LNCAP (cell line): ENCODE results near the gene GLIS1.

Source experiments
- TF ChIP-seq, protein P1 (sequence below): fragments of 450-650 bp; IDR thresholded peaks from 2 replicates; pipeline ENCODE4 v1.5.1; 2017; ENCODE audit warnings: mild to moderate bottlenecking

The GLIS1 gene

DNA sequence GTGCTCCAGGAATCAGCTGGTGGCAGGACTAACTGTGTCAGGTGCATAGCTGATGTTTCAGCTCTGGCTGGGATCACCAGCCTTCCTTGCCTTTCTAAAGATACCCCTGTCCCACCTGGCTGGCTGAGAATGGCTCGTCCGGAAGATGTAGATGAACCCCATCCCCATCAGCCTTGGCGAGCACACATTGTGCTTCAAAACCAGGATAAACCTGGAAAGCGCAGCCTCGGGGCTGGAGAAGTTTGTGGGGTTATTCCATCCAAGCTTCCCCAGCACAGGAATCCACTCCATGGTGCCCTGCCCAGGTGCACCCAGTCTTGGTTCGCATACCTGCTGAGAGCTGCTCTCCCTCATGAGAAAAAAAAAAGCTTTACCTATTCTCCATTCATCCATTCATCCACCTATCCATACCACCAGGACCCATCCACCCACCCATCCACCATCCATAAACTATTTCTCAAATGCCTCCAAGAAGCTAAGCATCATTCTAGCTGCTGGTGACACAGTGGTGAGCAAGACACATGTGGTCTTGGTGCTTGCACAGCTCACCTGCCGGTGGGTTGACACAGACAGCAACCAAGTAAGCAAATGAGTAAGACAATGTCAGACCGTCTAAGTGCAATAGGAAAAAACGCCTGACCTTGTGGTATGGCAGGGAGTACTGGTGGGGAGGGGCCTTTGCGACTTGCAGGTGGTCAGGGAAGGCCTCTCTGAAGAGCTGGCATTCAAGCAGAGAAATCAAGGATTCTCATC, 185.8 kb downstream of the GLIS1 start:
- TF ChIP-seq, protein P1, sequence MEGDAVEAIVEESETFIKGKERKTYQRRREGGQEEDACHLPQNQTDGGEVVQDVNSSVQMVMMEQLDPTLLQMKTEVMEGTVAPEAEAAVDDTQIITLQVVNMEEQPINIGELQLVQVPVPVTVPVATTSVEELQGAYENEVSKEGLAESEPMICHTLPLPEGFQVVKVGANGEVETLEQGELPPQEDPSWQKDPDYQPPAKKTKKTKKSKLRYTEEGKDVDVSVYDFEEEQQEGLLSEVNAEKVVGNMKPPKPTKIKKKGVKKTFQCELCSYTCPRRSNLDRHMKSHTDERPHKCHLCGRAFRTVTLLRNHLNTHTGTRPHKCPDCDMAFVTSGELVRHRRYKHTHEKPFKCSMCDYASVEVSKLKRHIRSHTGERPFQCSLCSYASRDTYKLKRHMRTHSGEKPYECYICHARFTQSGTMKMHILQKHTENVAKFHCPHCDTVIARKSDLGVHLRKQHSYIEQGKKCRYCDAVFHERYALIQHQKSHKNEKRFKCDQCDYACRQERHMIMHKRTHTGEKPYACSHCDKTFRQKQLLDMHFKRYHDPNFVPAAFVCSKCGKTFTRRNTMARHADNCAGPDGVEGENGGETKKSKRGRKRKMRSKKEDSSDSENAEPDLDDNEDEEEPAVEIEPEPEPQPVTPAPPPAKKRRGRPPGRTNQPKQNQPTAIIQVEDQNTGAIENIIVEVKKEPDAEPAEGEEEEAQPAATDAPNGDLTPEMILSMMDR: no peak

DNA sequence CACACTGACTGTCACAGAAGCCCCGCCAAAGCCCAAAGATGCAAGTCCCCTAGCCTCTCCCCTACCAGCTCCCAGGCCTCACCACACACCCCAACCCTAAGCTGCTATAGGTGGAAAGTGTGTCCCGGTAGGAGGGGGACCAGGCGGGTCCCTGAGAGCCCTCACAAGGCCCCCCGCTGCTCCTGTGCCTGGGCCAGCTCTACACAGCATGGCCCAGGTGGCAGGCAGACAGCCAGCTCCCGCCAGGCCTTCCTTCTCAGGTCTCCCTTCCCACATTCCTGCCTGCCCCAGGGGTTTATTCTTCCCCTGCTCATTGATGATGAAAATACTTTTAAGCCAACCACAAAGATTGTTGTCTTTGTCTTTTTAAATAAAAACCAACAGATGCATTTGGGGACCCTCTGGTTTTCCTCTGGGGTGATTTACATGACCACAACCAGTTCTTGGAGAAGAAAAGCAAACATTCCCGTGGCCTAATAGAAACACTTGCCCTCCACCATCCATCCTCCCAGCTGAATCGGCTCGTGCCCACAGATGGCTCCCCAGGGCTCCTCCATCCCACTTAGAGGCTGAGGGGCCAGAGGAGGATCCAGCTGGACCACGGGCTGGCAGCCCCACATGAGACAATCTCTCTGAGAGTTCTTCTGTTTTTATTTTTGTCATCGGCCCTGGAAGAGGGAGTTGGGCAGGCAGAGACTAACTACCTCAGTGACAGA, 186.7 kb downstream of the GLIS1 start:
- TF ChIP-seq, protein P1: no peak

DNA sequence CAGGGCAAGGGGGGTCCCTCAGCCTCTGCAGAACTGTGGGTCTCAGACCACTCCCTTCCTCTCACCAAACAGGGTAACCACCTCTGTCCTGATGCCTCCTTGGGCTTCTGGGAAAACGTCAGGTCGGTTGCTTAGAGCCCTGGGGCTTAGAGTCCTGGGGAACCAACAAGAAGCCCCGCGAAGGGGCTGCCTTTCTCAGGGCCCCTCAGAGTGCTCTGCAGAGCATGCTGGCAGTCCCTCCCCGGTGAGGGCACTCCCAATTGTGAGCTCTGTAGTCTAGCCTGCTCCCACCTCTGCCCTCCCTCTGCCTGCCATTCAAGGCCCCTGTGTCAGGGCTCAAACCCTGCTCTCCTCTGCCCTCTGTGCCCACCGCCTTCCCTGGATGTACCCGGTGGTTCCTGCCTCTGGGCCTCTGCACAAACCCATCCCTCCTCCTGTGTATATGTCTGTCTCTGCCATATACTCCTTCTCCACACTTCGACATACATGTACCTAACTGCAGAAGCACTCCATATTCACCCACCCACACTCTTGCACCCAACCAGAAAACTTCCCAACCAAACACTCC, 187.5 kb downstream of the GLIS1 start:
- TF ChIP-seq, protein P1: no peak

DNA sequence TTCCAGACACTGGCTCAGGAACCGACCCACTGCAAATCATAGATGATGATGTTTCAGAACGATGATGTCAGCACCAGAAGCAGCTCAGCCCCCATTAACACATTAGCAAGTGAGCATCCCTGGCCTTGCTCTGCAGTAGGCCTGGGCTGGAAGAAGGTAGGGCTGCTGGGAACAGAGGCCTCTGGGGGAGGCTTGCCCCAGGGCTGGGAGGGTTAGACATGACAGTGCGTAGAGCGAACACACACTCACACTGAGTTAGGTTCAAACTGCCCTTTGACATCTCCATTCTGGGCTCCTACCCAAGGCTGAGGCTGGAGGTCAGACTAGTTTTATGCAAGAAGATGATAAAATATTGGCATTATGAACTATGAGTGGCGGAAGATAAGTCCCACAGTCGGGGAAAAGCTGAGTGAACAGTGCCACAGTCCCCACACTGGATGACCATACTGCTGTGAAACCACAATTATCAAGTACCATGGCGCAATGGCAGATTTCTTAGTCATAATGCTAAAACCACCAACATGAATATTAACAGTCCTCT, 188.7 kb downstream of the GLIS1 start:
- TF ChIP-seq, protein P1: no peak

DNA sequence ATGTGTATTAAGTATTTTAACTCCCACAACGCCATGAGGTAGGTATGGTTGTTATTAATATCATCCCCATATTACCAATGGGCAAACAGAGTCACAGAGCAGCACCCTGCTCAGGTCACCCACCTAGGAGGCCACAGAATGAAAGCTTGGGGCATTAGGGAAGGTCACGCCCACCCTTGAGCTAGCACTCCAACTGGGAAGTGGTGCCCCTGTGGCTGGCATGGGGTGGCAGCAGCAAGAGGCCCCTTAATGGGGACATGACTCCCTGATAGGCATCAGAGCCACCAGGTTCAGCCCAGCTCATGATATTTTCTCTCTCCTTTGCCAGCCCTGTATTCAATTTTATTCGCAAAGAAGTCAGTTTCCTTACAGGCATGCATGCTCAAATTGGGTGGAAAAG, 189.2 kb downstream of the GLIS1 start:
- TF ChIP-seq, protein P1: no peak

DNA sequence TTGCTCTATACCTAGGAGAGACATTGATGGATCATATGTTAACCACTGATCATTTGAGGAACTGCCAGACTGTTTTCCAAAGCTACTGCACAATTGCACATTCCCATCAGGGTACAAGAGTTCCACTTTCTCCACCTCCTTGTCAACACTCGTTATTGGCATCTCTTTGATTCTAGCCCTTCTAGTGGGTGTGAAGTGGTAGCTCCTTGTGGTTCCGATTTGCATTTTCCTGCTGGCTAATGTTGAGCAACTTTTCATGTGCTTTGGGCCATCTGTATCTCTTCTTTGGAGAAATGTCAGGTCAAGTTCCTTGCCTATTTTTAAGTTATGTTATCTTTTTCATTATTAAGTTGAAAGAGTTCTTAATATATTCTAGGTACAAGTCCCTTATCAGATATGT, 189.7 kb downstream of the GLIS1 start:
- TF ChIP-seq, protein P1: no peak

DNA sequence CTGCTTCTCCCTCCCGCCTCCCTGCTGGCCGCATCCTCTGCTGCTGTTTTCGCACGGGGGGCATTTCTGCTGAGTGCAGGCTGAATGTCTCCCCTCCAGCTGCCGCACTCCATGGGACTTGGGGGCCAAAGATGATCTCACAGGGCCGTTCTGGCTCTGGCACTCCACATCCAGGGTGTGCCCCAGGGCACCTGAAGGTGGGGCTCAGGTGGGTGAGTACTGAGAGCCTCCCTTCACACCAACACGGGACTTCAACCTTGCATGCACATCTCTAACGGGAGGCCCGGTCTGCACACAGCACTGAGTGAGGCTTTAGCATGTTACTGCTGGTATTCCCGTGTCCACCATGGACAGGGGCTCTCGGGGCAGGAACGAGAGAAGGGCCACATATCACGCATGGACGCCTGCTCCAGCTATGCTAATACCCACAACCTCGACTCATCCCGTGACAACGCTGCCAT, 190.9 kb downstream of the GLIS1 start:
- TF ChIP-seq, protein P1: no peak
